Stimulated activated CD8-positive, alpha-beta memory T cell treated with anti-CD3 and anti-CD28 coated beads, Interleukin-4, amount 100 ng/mL, for 24 hours (primary cell): ENCODE results near the gene KCNK7.
A peak's percentile ranks its signal among the peaks of the same experiment; 100 is the strongest.

Experiments used
- DNase-seq: peaks from one replicate; pipeline ENCODE4 v3.0.0-alpha.2; 2020; ENCODE audit warnings: low read depth

KCNK7 gene

DNA sequence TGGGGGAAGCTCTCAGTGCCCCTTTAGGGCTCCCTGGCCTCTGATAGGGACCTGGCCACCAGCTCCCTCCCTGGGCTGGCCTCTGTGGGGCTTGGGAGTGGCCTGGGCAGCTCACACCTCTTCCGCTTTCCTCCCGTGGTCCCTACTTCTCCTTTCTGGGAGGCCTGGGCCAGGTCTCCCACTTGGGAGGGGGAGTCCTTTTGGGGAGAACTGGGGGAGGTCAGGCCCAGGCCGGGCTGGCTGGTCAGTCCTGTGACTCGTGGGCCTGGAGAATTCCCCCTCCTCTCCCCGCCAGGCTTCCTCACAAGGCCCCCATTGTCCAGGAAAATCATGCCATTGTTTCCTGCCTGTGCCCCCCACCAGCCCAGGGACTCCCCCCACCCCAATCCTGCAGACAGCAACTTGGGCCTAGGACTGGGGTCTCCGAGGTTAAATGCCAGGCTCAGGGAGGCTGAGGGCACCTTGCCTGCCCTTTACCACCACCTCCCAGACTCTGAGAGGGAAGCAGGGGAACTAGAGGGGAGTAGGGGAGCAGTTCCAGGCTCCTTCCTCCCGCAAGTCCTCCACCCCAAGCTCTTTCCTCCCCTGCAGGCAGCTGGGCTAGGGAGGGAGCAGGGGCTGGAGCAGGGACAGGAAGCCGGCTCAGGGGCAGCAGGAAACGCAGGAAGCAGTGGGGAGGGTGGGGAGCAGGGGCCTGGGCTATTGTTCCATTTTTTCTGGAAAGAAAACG, 15.6 kb upstream of the KCNK7 start:
- DNase-seq: no peak

DNA sequence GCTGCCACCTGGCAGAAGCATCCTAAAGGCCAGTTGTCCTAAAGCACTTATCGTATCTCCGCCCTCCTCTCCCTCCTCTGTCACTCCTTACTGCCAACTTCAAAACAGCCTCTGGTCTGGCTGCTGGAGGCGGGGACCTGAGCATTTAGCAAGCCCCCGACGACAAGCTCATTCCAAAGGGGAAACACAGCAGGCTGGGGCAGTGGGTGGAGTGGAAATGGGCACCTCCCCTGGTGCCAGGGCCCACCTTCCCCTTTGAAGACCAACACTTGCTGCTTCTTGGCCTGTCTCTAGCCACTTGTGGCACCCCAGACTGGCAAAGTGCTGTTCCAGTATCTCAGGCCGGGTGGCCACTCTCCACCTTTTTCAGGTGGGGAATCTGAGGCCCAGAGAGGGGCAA, 14.8 kb upstream of the KCNK7 start:
- no peak for DNase-seq

DNA sequence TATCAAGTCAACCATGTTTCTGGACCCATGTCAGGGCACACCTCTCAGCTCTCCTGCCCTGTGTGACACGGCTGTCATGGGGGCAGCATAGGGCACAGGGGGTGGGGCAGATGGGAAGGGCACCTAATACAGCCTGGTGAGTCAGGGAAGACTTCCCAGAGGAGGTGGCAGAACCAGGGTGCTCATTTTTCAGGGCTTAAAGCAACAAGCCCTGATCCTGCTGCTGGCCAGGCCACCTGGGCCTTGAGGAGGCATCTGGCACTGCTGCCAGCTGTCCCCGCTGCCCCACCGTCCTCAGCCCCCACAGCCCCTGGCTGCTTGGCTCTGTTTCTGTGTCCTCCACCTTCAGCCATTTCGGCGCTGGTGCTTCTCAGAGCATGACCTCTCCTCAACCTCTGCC, 14.1 kb upstream of the KCNK7 start:
- no peak for DNase-seq

DNA sequence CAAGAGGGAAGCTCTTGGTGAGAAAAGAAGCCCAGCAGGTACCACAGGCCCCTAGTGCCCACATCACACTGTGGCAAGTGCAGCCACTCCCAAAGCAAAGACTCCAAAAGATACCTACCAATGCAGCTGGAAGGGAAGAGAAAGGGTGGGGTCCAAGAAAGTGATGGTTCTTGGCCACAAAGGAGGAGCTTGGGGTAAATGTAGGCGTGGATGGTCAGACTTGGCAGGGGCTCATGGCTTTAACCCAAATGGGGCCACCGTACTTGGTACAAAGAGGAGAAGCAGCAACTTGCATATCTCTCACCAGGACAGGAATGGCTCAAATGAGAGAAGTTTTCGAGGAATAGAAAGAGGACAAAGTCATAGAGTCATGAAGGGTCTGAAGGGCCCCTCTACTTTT, 13.6 kb upstream of the KCNK7 start:
- no peak for DNase-seq

DNA sequence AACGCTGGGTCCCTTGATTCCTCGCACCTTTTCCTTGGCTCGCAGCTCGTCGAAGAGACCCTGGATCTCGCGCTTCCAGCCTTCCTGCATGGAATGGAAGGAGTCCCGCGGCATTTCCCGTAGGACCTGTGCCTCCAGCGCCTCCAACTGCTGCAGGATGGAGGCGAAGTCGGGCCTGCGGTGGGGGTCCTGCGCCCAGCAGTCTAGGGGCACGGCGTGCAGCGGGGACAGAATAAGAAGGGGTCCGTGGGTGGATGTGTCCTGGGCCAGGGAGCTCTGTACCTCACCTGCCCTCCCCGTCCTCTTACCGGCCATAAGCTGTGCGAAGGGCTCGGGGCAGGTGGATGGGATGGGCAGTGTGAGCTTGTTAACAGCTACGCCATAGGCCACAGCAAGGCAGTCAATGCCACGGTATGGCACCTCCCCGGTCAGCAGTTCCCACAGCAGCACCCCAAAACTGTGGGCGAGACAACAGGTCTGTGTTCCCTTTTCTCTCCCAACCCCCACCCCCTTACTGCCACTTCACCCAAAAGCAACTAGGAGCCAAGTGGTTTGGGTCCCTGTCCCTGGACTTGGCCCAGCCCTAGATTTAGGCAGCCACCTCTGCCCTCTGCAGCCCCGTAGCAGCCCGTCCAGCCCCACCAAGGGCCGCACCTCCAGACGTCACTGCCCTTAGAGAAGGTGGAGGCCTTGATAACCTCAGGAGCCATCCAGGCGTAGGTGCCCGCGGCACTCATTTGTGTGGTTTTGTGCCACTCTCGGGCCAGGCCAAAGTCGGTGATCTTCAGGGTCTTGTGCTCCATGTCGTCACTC, 12.2 kb upstream of the KCNK7 start:
- no peak for DNase-seq

DNA sequence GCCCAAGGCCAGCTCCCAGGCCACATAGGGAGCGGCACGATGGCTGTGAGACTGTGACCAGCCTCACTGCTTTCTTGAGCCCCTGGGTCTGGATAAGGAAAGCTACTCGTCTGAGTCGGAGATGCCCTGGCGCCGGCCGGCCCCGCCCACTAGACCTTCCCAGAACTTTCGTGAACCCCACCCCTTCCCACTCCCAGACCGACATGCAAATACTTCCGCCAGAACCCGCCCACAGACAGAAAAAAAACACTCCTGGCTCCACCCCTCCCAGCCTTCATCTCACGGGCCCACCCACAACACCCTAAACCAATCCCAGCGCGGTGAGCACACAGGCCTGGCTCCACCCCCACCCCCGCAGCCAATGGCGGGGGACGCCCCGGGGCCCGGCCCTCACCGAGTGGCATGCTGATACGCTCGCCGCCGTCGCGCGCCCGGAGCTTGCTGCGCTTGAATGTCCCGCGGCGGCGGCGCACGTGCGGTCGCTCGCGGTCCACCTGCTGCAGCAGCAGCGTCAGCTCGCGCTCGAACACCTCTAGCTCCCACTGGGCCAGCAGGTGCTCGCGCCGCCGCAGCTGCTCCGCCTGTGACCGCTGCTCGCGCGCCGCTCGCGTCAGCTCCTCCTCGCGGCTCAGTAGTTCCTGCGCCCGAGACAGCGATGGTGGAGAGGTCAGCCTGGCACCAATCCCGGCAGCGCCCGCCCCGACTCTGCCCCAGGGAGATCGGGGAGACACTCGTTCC, 11.4 kb upstream of the KCNK7 start:
- no peak for DNase-seq

DNA sequence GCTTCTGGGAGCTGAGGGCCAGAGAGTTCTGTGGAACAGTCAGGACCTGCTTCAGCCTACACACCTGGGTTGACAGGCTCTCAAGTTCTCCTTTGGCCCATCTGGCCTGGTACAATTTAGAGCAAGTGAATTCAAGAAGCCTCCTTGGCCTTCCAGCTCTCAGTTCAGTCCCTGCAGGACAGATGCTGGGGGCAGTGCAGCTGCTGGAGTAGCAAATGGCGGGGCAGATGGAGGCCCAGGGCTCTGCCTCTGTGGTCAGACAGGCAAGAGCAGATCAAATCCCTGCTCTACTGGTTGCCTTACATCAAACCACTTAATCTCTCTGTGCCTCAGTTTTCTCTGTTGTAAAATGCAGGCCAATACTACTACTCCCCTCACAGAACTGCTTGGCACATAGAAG, 8.7 kb upstream of the KCNK7 start:
- DNase-seq: no peak

DNA sequence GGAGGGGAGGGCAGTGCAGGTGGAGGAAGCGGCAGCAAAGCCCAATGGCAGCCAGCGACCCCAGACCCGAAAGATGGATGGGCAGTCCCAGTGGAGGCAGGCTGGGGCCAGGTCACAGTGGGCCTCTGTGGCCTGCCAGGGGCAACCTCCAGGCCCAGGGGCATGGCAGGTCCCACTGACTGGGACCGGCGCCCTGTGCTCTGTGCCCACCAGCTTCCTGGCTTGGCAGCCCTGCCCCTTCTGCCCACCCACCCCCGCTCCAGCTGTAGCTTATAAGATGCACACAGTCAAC, 4.3 kb upstream of the KCNK7 start:
- DNase-seq: no peak

DNA sequence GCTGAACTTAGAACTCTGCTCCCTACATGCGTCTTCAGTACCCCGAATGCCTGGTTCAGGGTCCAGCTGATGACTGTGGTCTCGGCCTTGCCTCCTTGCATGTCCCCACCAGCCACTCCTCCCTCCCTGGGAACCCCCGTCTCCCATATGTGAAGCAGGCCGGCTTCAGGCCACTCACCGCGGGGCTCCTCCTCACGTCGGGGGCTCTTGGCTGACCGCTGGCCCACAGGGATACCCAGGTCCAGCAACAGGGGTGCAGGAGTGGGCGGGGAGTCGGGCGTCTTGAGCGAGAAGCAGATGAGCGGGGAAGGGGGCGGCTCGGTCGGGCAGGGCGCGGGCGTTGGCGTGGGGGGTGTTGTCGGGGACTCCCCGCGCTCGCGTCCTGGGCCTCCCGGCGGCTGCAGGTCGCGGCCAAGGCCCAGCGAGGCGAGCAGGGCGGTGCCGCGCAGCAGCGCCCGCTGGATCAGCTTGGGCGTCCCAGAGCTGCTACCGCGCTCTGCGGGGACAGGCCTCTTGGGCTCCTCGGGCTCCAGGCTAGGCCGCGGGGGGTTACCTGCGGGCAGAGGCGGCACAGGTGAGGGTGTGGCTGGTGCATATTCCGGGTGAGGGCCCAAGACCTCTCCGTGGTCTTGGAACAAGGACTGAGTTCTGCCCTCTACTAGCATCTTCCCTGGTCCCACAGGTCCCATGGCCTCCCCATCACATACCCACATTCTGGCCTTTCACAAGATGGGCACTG, 3.8 kb upstream of the KCNK7 start:
- DNase-seq: no peak

DNA sequence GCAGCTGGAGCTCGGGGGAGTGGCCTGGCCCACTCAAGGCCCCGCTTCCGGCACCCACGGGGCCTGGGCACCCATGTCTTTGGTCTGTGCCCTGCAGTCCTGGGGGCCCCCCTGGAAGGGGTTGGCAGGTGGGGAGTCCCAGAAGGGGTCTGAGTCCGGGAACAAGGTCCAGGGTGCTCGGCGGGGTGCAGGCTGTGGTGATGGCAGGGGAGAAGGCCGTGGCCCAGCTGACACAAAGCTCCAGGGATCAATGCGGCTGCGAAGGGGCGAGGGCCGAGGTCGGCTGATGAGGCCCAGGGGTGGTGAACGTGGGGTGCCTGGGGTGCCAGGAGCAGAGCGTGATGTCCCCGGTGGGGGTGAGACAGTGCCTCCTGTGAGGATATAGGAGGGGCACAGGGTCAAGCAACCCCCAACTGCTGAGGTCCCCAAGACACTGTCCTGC, 2.7 kb upstream of the KCNK7 start:
- DNase-seq: no peak

DNA sequence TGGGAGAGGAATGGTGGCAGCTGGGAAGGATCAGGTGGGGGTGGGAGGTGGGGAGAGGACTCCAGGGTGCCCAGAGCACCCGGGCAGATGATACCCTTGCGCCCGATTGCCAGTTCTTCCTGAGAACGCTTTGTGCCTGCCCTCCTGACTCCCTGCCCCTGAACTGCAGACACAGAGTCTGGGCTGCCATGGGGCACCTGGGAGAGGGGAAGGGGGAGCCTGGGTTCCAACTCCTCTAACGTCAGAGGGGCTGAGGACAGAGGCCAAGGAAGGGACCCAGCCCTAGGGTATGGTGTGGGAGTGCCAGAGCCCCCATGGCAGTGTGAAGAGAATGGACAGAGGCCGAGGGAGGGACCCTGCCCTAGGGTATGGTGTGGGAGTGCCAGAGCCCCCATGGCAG, 920 bp upstream of the KCNK7 start:
- DNase-seq: no peak

DNA sequence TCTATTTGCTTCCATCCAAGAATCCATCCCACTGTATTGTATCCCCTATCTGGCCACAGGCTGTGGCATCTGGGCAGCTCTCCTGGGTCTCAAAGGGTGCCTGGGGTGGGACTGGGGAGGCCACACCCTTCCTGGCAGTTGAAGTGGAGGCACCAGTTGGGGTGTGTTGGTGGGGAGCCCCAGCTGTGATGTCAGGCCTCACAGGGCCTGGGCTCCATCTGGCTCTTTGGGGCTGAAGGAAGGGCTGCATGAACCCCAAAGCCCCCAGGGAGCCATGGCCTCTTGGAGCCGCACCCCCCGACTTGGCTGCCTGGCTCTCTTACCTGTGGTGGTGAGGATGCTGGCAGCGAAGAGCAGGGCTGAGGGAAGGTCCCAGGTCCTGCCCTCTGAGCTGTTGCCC, 469 bp downstream of the KCNK7 start:
- DNase-seq: no peak

DNA sequence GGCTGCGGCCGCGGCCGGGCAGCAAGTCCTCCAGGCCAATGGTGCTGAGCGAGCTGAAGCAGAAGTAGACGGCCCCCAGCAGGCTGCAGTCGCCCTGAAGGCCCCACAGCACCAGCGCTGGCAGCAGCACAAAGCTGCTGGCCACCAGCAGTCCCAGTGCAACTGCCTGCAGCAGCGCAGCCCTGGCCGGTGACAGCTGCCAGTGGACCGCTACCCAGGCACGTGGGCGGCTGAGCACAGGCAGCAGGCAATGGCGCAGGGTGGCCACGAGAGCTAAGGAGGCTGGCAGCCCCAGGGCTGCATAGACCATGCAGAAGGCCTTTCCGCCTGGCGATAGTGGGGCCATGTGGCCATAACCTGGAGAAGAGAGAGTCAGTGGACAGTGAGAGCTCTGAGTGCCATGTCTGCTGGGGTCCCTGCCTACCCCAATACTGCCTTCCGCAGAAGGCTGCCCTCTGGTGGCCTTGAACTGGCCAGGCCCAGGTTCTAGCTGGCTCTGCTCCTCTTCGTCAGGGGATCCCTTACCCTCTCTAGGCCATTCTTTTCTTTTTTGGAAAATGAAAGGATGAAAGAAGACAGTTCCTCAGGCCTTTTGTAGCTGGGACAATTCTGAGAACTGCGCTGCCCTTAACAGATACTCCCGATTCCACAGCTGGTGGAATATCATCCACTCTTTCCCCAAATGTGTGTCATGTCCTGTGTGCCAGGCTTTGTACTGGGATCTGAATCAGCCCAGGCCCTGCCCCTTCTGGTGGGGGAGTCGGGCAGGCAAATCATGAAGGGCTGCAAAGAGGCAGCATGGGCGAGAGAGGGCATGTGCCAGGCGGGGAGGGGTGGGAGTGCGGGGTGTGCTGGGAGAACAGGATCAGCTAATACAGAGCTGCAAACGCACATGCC, 1.8 kb downstream of the KCNK7 start:
- no peak for DNase-seq

DNA sequence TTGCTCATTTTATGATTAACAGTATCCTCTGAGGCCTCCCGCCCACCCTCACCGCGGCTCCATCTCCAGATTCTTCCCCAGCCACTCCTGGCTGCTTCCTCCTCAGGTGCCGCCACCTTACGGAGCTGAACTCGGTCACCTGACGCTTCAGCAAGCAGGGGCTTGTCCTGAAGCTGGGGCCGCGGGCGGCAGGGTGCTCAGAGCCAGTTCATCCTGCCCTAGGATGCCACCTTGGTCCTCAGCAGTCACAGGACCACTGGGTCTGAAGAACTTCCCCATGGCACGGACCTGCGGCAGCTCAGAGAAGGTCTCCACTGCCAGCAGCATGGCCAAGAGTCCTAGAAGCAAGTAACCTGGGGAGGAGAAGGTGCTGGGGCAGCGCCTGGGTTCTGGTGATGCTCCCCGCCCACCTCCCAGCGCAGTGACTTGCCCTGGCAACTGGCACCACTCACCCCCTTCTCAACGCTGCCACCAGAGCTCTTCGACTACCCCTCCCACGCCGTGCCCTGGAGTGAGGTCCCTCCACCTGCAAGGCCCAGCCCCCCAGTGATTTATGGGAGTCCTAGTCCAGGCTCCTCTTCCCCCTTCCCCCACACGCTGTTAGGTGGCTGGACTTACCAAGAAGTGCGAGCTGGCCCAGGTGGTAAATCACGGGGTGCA, 2.6 kb downstream of the KCNK7 start:
- no peak for DNase-seq

DNA sequence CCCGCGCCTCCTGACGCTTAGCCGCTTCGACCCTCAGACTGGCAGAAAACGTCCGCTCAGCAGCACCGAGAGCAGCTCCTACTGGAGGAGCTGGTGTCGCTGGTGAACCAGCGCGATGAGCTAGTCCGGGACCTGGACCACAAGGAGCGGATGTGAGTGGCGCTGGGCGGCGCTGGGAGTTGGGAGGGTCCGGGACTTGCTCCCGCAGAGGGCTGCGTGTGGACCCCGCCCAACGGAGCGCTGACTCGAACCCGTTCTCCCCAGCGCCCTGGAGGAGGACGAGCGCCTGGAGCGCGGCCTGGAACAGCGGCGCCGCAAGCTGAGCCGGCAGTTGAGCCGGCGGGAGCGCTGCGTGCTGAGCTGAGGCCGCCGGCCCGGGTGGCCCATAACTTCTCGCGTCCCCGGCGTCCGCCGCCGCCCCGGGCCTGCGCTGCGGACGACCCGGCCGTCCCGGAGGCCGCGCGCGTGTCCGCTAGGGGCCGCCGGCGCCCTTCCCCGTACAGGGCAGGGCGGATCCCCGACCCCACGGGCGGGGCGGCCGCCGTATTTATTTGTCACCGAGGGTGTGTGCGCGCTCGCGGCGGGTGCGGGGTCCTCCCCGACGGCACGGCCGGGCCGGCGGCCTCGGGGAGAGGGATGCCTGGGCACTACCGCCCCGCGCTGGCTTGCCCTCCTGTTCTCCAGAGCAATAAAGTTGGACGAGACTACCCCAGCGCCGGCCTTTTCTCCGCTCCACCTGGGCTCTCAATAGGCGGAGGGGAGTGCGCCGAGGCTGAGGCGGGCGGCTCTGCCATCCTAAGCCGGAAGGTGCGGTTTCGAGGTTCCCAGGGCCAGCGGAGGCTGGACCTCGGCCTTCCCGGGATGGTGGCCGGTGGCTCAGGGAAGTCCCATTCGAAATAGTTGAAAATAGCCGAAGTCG, 3.4 kb downstream of the KCNK7 start:
- no peak for DNase-seq

DNA sequence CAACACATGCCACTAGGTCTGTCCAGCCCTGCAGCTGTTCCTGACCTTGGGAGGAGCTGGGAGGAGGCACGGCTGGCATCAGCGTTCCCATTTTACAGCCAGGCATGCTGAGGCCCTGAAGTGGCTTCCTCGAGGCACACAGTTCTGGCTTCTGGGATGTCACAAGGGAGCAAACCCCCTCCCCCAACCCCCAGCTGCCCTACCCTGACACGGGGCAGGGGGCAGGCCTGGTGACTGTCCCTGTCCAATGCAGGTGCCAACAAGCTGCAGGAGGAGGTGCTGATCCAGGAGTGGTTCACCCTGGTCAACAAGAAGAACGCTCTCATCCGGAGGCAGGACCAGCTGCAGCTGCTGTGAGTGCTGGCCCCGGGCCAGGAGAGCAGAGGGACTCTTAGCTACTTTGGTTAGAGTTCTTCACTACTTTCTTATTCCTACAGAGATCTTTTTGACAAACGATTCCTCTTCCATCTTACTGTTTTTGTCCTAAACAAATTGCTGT, 5.3 kb downstream of the KCNK7 start:
- DNase-seq: no peak

DNA sequence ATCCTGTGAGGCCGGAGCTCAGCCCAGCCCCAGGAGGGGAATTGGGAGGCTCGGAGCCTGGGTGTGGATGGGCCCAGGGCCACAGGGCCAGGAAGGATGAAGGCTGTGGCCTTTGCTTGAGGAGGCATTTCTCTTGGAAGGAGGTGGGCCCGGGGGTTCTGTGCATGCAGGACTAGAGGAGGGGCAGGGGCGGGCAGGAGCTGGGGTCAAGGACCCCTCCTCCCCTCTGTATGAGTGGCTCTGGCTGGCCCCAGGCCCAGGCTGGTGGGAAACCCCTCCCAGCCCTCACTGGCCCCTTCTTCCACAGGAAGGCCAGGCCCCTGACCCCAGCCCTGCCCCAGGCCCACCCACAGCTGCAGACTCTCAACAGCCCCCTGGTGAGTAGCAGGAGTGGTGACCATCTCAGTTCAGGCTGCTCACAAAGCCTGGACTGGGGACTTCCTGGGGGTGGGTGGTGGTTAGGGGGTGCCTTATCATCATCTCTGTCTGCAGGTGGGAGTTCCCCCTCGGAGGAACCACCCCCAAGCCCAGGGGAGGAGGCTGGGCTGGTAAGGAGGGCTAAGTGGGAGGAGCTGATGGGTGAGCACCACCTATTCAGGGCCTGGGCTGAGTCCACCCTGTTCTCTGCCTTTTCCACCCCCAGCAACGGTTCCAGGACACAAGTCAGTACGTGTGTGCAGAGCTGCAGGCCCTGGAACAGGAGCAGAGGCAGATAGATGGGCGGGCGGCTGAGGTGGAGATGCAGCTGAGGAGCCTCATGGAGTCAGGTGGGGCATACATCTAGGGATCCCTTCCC, 6.0 kb downstream of the KCNK7 start:
- DNase-seq: peak; percentile 53

DNA sequence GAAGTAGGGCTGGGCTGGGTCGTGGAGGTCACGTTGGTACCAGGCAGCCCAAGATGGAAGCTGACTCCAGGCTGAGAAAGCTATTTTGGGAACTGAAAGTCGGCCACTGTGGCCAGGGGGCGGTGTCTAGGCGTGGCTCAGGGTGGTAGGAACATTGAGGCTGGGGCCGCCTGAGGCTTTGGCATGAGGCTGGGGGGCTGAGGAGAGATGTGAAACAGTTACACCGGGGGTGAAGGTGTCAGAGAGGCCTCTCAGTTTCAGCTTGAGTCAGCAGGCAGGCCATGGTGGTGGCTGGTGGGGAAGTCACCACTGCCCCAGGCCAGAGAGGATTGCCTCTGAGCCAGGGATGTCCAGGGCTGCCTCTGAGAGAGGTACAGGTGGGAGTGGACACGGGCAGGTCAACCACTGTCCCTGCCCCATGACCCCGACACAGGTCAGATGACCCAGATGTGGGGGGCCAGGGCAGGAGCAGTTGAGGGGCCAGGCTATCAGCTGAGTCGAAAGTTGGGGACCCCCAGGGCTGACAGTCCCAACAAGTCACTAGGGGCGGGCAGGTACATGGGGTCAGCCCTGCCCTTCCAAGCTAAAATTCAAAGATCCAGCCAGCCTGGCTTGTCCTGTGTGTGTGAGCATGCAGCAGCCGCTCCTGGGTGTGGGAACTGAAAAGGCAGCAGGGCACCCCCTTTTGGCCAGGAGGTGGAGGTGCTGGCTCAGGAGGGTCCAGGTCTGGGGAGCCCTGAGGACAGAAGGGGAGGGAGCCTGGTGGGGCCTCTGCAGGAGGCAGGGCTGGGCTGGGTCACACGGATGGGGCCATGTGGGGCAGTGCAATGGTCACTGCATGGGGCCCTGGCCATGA, 7.2 kb downstream of the KCNK7 start:
- peak; percentile 68 for DNase-seq
